Keratinocyte (primary cell): ENCODE data around the gene ZBTB44. TPM values are rescaled to one million over a fixed set of nuclear protein-coding genes. Genes with fewer than 3 reads are reported as not detected.
"Not testable (repeated sequence)": the region's sequence is repeated elsewhere in the genome, so short reads cannot be mapped to it uniquely, and the experiment has no call there.

Experiments used
- DNase-seq: peaks from one replicate; pipeline ENCODE4 v3.0.0-alpha.2; 2011; ENCODE audit warnings: low read depth, missing footprints, low spot score
- FAIRE-seq: peaks from 2 replicates; lab custom pipeline; 2011; peaks lifted over from hg19 to GRCh38; lab: Jason Lieb, UNC
- H2AFZ ChIP-seq: 2 replicates; pipeline ENCODE4 v1.6.0; 2012; ENCODE audit warnings: low read length, control low read depth, inconsistent platforms; ENCODE audit not compliant: control insufficient read depth
- H3K27ac ChIP-seq: 2 replicates; pipeline ENCODE4 v1.5.1; 2011; ENCODE audit warnings: low read length; ENCODE audit not compliant: control insufficient read depth, insufficient read depth
- H3K27me3 ChIP-seq: 3 replicates; pipeline ENCODE4 v1.6.0; 2011; ENCODE audit warnings: low read length; ENCODE audit not compliant: control insufficient read depth, insufficient read depth; ENCODE audit errors: extremely low read depth
- H3K36me3 ChIP-seq, 2 experiments: 2 replicates in 1 of 2; 3 replicates in 1 of 2; pipeline ENCODE4 v1.5.1; 2011; ENCODE audit warnings: low read length in 2 of 2, mild to moderate bottlenecking in 1 of 2; ENCODE audit not compliant: control insufficient read depth in 2 of 2, insufficient read depth in 2 of 2; ENCODE audit errors: extremely low read depth in 1 of 2
- H3K4me1 ChIP-seq: 3 replicates; pipeline ENCODE4 v1.5.1; 2011; ENCODE audit warnings: low read length; ENCODE audit not compliant: control insufficient read depth, insufficient read depth; ENCODE audit errors: extremely low read depth
- H3K4me2 ChIP-seq: 3 replicates; pipeline ENCODE4 v1.6.0; 2011; ENCODE audit warnings: low read depth, low read length; ENCODE audit not compliant: control insufficient read depth, insufficient read depth; ENCODE audit errors: extremely low read depth
- H3K4me3 ChIP-seq, 3 experiments: fragments of 200-600 bp in 1 of 3; sonication (generic) in 1 of 3; 2 replicates in 2 of 3; 3 replicates in 1 of 3; pipeline ENCODE4 v1.5.1; 2011 to 2016; ENCODE audit warnings: low read length in 3 of 3, mild to moderate bottlenecking in 3 of 3, control low read depth in 2 of 3, inconsistent platforms in 1 of 3, low read depth in 1 of 3, mixed read lengths in 1 of 3, mixed run types in 1 of 3, moderate library complexity in 1 of 3; ENCODE audit not compliant: control insufficient read depth in 2 of 3, insufficient read depth in 2 of 3; ENCODE audit errors: extremely low read depth in 1 of 3
- H3K79me2 ChIP-seq: 2 replicates; pipeline ENCODE4 v1.6.0; 2012; ENCODE audit warnings: low read length; ENCODE audit not compliant: control insufficient read depth, insufficient read depth
- H3K9ac ChIP-seq: 3 replicates; pipeline ENCODE4 v1.6.0; 2011; ENCODE audit warnings: low read length; ENCODE audit not compliant: control insufficient read depth, insufficient read depth; ENCODE audit errors: extremely low read depth
- H3K9me1 ChIP-seq: 3 replicates; pipeline ENCODE4 v1.6.0; 2011; ENCODE audit warnings: low read length; ENCODE audit not compliant: control insufficient read depth, insufficient read depth; ENCODE audit errors: extremely low read depth
- H3K9me3 ChIP-seq: 2 replicates; pipeline ENCODE4 v1.5.1; 2012; ENCODE audit warnings: low read depth, low read length; ENCODE audit not compliant: control insufficient read depth
- H4K20me1 ChIP-seq: 3 replicates; pipeline ENCODE4 v1.6.0; 2011; ENCODE audit warnings: low read length; ENCODE audit not compliant: control insufficient read depth, insufficient read depth; ENCODE audit errors: extremely low read depth
- EZH2 ChIP-seq: IDR thresholded peaks from one replicate; pipeline ENCODE4 v1.6.1; 2012; ENCODE audit warnings: inconsistent platforms, mild to moderate bottlenecking, low read length, moderate library complexity
- dilution Hi-C: fragments of 300-500 bp; cut with MboI; formaldehyde crosslinking; loops from one replicate; pipeline ENCODE4 v1.7.0; 2020; ENCODE audit warnings: low sequenced_read_pairs; ENCODE audit not compliant: extremely low pct_ligation_motif_present
- polyA plus RNA-seq, 5 experiments: library from polyadenylated mRNA; depleted of rRNA in 3 of 5; stranded (reverse) in 3 of 5; stranded (forward) in 1 of 5; unstranded in 1 of 5; fragments of >200 nt; gene quantifications; 1 replicate in 1 of 5; 2 replicates in 3 of 5; 3 replicates in 1 of 5; pipeline versions ENCODE4 v1.2.1 to v1.2.3, GENCODE V29; 2011 to 2012; ENCODE audit warnings: missing spikeins in 2 of 5, low read depth in 1 of 5, low replicate concordance in 1 of 5

Gene ZBTB44
- polyA plus RNA-seq, 1 donor (not counting 4 experiments of a cell fraction or from before 2014, with no cell fraction given): 16.8 TPM

DNA sequence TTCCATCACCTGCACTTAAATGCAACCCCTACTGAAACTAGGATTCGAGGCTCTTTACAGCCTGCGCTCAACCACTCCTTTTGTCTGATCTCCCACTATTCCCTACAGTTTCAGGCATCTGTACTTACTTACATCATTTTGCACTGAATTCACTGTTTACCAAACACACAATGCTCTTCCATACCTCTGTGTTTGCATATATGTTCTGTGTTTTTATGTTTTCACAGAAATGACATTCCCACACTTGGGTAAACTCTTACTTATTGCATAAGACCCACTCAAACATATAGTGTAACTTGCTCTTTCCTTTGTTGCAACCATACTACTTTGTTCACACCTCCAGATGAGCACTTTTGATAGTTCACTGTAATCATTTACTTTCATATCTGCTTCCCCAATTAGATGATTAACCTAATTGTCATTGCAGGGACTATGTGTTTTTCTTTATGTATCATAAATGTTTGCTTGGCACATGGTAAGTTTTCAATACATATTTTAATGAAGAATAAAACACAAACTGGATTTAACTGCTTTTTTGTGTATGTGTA is 54.6 kb downstream of the ZBTB44 start:
- TF ChIP-seq EZH2: no peak
- Histone ChIP-seq H3K27ac (no peak overlapping the region), H3K4me3 (no peak overlapping the region), H3K4me1 (no peaks in the 10 kb centered on the region), H3K9me3 (no peaks in the 10 kb centered on the region), H3K36me3 (peaks cover 4 to 5% of the 10 kb centered on the region in 2 experiments), H2AFZ (no peak overlapping the region), H3K4me2 (no peak overlapping the region), H3K9ac (no peak overlapping the region), H4K20me1 (no peaks in the 10 kb centered on the region), H3K79me2 (peaks cover 5% of the 10 kb centered on the region), H3K9me1 (no peaks in the 10 kb centered on the region), H3K27me3 (no peaks in the 10 kb centered on the region)
- no peak for DNase-seq
- dilution Hi-C loops: no loop called here
- no peak for FAIRE-seq

DNA sequence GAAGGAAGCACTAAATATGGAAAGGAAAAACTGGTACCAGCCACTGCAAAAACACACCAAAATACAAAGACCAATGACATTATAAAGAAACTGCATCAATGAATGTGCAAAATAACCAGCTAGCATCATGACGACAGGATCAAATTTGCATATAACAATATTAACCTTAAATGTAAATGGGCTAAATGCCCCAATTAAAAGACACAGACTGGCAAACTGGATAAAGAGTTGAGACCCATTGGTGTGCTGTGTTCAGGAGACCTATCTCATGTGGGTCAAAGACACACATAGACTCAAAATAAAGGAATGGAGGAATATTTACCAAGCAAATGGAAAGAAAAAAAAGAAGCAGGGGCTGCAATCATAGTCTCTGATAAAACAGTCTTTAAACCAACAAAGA is 63.0 kb downstream of the ZBTB44 start:
- H3K4me1 ChIP-seq, H3K4me3 ChIP-seq, dilution Hi-C loops, H3K9me3 ChIP-seq, H3K9me1 ChIP-seq, FAIRE-seq, H3K27ac ChIP-seq, H3K36me3 ChIP-seq, H3K4me2 ChIP-seq, H2AFZ ChIP-seq, H3K79me2 ChIP-seq, H3K9ac ChIP-seq, H3K27me3 ChIP-seq, H4K20me1 ChIP-seq, DNase-seq: not testable (repeated sequence)

DNA sequence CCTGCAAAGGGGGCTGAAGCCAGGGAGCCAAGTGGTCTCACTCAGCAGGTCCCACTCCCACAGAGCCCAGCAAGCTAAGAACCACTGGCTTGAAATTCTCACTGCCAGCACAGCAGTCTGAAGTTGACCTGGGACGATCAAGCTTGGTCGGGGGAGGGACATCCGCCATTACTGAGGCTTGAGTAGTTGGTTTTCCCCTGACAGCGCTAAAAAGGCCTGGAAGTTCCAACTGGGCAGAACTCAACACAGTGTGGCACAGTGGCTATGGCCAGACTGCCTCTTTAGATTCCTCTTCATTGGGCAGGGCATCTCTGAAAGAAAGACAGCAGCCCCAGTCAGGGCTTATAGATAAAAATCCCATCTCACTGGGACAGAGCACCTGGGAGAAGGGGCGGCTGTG is 64.8 kb downstream of the ZBTB44 start:
- H3K9me1 ChIP-seq, H3K27ac ChIP-seq, H2AFZ ChIP-seq, H4K20me1 ChIP-seq, dilution Hi-C loops, H3K4me2 ChIP-seq, FAIRE-seq, H3K27me3 ChIP-seq, H3K9ac ChIP-seq, H3K4me3 ChIP-seq, H3K9me3 ChIP-seq, H3K79me2 ChIP-seq, H3K36me3 ChIP-seq, DNase-seq, H3K4me1 ChIP-seq: not testable (repeated sequence)
